Stimulated activated CD4-positive, alpha-beta T cell treated with anti-CD3 and anti-CD28 coated beads, Interleukin-4, amount 100 ng/mL, for 4 hours (primary cell): ENCODE results near the gene RTL1.

Source experiments
- DNase-seq, 2 experiments: peaks; one replicate each; pipeline ENCODE4 v3.0.0-alpha.2; 2020

RTL1 gene

GRCh38 chr14:100845341-100845740 is 58.2 kb downstream of the RTL1 start:
- DNase-seq, result no peak

GRCh38 chr14:100844846-100845245 is 58.7 kb downstream of the RTL1 start:
- no peak for DNase-seq

GRCh38 chr14:100844421-100844820 is 59.1 kb downstream of the RTL1 start:
- no peak for DNase-seq

- no peak for DNase-seq
These were observed 59.5 kb downstream of the RTL1 start for GRCh38 chr14:100844082-100844408.

- DNase-seq, result no peak
These were observed 60.7 kb downstream of the RTL1 start for GRCh38 chr14:100842799-100843198.

- no peak for DNase-seq
These were observed 61.6 kb downstream of the RTL1 start for GRCh38 chr14:100841761-100842403.

DNA sequence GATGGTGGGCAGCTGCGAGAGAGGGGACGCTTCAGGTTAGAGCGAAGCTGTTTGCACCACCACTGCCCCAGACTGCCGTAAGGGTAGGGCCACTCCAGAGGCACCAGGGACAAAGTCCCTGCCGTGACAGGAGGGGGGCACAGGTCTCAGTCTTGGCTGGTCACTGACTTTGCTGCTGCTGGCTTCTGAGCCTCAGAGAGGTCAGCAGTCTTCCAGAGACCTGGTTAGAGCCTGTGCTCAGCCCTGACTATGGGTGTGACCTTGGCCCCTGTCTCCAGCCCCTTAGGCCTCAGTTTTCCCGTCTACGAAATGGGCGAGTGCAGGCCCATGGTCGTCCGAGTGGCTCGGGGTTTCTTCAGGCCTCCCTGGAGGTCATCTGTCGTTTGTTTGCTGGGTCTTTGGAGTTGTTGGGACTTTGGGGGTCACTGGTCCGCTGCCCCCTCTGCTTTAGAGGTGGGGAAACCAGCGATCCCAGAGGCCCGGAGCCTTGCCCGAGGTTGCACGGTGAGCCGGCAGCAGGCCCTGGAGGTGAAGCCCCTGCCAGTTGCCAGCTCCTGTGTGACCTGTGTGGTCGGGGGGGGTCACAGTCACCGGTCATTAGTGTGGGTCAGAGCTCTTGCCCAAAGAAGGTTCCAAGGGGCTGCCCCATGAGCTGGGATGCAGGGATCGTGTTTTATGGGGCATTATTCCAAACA is 62.3 kb downstream of the RTL1 start:
- no peak for DNase-seq

DNA sequence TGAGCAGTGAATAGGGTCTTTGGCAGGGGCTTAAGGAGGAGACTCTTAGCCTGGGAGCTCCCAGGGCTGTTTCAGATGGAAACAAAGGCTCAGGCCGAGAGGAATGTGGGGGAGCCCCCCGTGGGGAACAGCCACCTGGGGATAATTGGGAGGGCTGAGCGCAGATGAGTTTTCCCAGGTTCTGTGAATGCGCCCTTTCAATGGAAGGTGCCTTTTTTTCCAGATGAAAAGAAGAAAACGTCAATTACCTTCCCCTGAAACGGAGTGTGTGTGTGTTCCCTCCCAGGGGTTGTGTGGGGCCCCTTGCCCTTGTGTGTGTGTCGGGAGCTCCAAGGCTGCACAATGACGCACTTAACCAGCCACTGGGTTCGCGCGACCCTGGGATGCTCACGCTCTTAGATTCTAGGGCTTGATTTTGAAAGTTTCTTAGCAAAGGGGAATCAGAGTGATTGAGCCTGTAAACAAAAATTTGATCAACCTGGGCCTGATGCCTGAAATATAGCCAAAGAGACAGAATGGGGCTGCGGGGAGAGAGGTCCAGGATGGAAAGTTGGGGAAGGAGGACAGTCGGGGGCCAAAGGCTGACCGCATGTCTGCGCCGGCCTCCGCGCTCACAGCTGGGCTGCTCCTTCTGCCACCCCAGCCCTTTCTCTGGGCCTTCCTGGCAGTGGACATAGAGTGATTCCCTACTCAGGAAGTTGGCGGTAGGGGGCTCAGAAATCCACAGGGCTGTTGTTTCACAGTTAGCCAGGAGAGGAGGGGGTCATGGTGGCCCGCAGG is 63.0 kb downstream of the RTL1 start:
- no peak for DNase-seq

GRCh38 chr14:100839681-100840111 is 63.8 kb downstream of the RTL1 start:
- no peak for DNase-seq

DNA sequence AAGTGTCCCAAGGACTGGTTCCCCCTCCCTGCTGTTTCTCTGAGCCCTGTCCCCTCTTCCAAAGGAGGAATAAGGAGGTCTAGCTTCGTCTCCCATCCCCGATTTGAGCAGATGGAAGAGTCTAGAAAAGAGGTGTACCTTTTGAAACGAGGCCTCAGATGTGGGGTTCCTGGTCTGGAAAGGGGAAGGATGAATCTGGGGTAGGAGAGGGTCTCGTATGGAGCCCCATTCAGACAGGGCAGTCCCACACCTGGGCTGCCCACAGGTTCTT is 64.3 kb downstream of the RTL1 start:
- DNase-seq, result no peak

DNA sequence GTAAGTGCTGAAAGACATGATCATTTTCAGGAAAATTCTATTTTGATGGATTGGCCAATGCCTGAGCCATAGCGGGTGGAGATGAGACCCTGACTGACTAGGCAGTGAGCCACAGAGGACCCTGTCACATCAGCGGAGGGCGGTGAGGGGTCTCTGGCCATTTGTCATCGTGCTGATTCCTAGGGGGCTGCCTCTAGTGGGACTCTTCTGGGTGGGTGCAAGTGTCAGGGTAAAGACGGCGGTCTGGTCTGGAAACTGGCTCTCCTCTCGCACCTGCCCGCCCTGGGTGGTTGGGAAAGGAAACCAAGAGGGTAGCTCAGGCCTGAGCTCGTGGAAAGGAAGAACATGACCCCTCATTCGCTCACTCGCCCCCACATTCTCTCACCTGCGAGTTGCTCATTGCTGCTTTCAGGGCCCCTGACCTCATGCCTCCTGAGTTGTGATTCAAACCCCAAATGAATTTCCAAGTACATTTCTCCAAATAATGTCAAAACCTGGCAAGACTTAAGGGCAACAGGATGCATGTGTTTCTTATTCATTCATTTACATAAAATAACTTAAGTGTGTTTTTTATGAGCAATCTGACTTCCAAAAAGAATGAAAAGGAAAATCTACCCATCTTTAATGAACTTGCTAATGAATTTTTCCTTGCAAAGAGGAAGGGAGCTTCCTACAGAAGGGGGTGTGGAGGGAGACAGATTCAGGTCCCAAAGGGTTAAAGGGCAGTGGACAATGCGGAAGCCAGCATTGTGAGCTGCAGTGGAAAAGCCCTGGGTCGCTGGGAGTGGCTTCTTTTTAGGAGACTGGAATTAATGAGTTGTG is 64.8 kb downstream of the RTL1 start:
- no peak for DNase-seq

- DNase-seq, result no peak
These were observed 65.6 kb downstream of the RTL1 start for GRCh38 chr14:100837805-100838350.

- no peak for DNase-seq
These were observed 66.3 kb downstream of the RTL1 start for GRCh38 chr14:100836941-100837804.

- DNase-seq, result no peak
These were observed 67.2 kb downstream of the RTL1 start for GRCh38 chr14:100836311-100836805.

DNA sequence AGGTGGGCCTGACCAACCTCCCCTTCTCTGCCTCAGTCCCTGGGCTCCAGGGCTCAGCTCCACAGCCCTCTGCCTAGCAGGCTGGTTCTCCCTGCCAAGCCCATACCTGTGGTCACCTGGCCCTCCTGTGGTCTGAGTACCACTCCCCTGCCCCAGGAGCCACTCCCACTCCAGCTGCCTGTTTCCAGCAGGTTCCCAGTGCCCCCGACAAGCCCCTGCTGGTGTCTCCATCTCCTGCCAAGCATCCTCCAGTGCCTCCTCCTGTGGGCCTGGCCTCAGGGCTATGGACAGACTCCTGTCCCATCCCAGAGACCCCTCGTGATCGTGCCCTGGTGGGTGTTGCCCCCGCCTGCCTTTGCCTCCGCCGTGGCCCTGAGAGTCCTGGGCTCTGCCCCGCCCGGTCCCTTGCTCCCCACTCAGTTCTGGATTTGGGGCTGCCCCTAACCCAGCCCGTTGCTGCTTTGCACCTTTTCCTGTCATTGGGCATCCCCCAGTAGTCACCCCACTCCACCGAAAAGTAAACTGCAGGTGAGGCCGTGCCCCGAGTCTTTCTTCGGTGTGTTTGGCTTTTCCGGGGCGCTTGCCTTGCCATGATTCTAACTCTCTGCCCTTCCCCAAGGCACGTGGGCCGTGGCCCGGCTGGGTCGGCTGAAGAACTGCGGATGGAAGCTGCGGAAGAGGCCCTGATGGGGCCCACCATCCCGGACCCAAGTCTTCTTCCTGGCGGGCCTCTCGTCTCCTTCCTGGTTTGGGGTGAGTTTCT is 67.8 kb downstream of the RTL1 start:
- DNase-seq, result no peak

DNA sequence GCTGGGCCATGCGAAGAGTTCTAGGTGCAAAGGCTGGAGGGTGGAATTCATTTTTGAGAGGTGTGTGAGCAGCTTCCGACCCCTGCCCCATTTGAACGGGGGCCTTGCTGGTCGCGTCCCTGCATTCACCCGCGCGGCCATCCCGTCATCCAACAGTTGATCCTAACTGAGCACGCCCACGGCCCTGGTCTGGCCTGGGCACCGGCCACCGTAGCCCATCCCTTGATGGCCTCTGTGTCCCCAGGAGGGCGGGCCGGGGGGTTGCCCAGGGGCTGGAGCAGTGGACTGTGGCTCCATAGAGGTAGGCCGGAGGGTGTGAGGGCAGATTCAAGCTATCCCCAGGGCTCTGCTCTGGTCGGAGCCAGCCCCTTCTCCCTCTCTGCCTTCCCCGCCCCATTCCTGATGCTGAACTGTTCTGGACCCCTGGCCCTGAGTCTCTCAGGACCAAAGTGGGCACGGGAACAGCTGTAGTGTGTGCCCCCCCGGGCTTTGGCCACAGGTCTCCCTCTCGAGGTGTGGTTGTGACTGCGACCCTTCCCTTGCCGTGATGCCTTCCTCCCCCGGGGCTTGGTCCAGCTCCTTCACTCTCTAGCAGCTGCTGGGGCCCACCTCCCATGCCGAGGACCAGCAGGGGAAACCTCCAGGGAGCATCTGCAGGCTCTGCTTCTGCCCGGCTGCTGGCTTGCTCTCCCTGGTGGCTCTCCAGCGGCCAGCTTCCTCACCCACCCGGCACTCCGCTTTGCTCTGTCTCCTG is 68.6 kb downstream of the RTL1 start:
- no peak for DNase-seq

- DNase-seq, result no peak
These were observed 69.3 kb downstream of the RTL1 start for GRCh38 chr14:100834082-100834793.

DNA sequence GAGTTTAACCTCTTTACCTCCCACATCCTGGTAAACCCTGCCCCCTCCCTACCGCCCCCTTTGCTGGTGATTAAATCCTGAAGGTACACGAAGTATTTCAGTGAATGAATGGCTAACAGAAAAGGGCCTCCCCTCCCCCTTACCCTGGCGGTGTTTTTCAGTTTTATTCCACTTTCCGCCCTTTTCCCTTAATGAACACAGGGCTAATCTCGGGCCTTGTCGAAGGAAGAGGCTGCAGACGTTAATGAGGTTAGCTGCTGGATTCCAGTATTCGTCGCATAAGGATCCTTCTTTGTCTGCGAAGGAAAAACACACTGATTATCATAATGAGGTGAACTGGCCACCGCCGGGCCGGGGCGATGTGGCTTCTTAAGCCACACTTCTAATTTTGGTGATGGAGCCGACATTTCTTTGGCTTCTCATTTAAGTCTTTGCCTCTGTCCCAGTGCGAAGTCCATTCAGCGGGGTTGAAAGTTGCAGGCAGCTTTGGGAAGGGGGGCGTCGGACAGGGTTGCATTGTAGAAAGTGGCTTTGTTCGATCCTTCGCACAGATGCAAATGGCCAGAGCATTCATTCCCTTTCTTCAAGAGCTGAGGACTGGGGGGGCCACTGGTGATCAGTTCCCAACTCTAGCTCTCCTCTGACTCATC is 71.1 kb downstream of the RTL1 start:
- no peak for DNase-seq

- DNase-seq, result no peak
These were observed 72.8 kb downstream of the RTL1 start for GRCh38 chr14:100830681-100831080.
